Activated T-cell treated with anti-CD3 and anti-CD28 coated beads, Interleukin-2, amount 50 U/mL, for 72 hours (primary cell): Measurements from ENCODE around the gene UBQLNL. TPM values are rescaled to one million over a fixed set of nuclear protein-coding genes. Genes with fewer than 3 reads are reported as not detected.

ENCODE experiments used
- ATAC-seq, 2 donors: fragments of 150-1000 bp; cut with Tn5 transposase; replicated peaks in 1 of 2; 2 replicates each; pipeline ENCODE4 v1.10.0; 2021; ENCODE audit warnings: moderate library complexity in 2 of 2, mild to moderate bottlenecking in 1 of 2
- DNase-seq, 2 donors: peaks; one replicate each; pipeline ENCODE4 v3.0.0; 2021 to 2022; ENCODE audit warnings: mixed read lengths in 1 of 2
- H3K27ac Mint-ChIP-seq: one replicate; pipeline ENCODE4 v1.8.0; 2022; ENCODE audit warnings: mild to moderate bottlenecking, moderate library complexity, mixed read lengths
- H3K27me3 Mint-ChIP-seq: one replicate; pipeline ENCODE4 v1.8.0; 2022; ENCODE audit warnings: low read depth, mixed read lengths
- H3K36me3 Mint-ChIP-seq, 2 donors: one replicate each; pipeline ENCODE4 v1.8.0; 2022; ENCODE audit warnings: mixed read lengths in 2 of 2, mild to moderate bottlenecking in 1 of 2; ENCODE audit not compliant: insufficient read depth in 2 of 2
- H3K4me1 Mint-ChIP-seq: one replicate; pipeline ENCODE4 v1.8.0; 2022; ENCODE audit warnings: low read depth, mixed read lengths
- H3K4me3 Mint-ChIP-seq, 2 donors: one replicate each; pipeline ENCODE4 v1.8.0; 2022; ENCODE audit warnings: mild to moderate bottlenecking in 2 of 2, mixed read lengths in 2 of 2, moderate library complexity in 2 of 2
- H3K9me3 Mint-ChIP-seq, 2 donors: one replicate each; pipeline ENCODE4 v1.8.0; 2022; ENCODE audit warnings: mixed read lengths in 2 of 2
- total RNA-seq, 2 donors: library from RNA; stranded (reverse); gene quantifications; one replicate each; pipeline ENCODE4 v1.2.3, GENCODE V29; 2022

UBQLNL gene
- total RNA-seq, 2 donors from 2014 or later = 0.30 TPM; not detected in 1

- H3K27me3 Mint-ChIP-seq = peaks cover 10% of the 10 kb centered on the region
- ATAC-seq = no peak
- no peak overlapping the region for H3K4me3 Mint-ChIP-seq
- H3K36me3 Mint-ChIP-seq = no peaks in the 10 kb centered on the region
- no peak for DNase-seq
- H3K4me1 Mint-ChIP-seq = no peaks in the 10 kb centered on the region
- H3K27ac Mint-ChIP-seq = no peak overlapping the region
- H3K9me3 Mint-ChIP-seq = no peaks in the 10 kb centered on the region
These were observed 16.1 kb downstream of the UBQLNL start for GRCh38 chr11:5500393-5500801.

GRCh38 chr11:5499671-5500070, 16.8 kb downstream of the UBQLNL start:
- H3K27me3 Mint-ChIP-seq = peaks cover 13% of the 10 kb centered on the region
- no peak overlapping the region for H3K4me3 Mint-ChIP-seq
- no peaks in the 10 kb centered on the region for H3K9me3 Mint-ChIP-seq
- no peak overlapping the region for H3K27ac Mint-ChIP-seq
- ATAC-seq (no peak), DNase-seq (no peak)
- H3K36me3 Mint-ChIP-seq = no peaks in the 10 kb centered on the region
- no peaks in the 10 kb centered on the region for H3K4me1 Mint-ChIP-seq

- ATAC-seq (no peak), DNase-seq (no peak)
- H3K4me3 Mint-ChIP-seq = no peak overlapping the region
- H3K27me3 Mint-ChIP-seq = peaks cover 14% of the 10 kb centered on the region
- H3K4me1 Mint-ChIP-seq = no peaks in the 10 kb centered on the region
- H3K27ac Mint-ChIP-seq = no peak overlapping the region
- H3K36me3 Mint-ChIP-seq = no peaks in the 10 kb centered on the region
- no peaks in the 10 kb centered on the region for H3K9me3 Mint-ChIP-seq
These were observed 26.7 kb downstream of the UBQLNL start for GRCh38 chr11:5489576-5490357.

- H3K27ac Mint-ChIP-seq = no peak overlapping the region
- H3K27me3 Mint-ChIP-seq = peaks cover 14% of the 10 kb centered on the region
- no peaks in the 10 kb centered on the region for H3K4me1 Mint-ChIP-seq
- H3K36me3 Mint-ChIP-seq = no peaks in the 10 kb centered on the region
- DNase-seq (no peak), ATAC-seq (no peak)
- no peak overlapping the region for H3K4me3 Mint-ChIP-seq
- peaks cover 0 to under 1% of the 10 kb centered on the region in 2 donors for H3K9me3 Mint-ChIP-seq
These were observed 27.6 kb downstream of the UBQLNL start for GRCh38 chr11:5488798-5489399.

- Mint-ChIP-seq H3K4me1 (no peaks in the 10 kb centered on the region), H3K36me3 (no peaks in the 10 kb centered on the region), H3K9me3 (peaks cover 0 to 1% of the 10 kb centered on the region in 2 donors), H3K27me3 (peaks cover 14% of the 10 kb centered on the region), H3K4me3 (no peak within 1 kb of the TSS), H3K27ac (no peak within 1 kb of the TSS)
- no peak for DNase-seq
- ATAC-seq = no peak
These were observed 28.1 kb downstream of the UBQLNL start, which contains the start of gene OR52D1 for GRCh38 chr11:5488385-5488784. Gene OR52D1 (plus strand): TSS chr11:5488685. CDS start chr11:5488707, 22 bp downstream.

GRCh38 chr11:5486421-5486820, 30.1 kb downstream of the UBQLNL start:
- no peaks in the 10 kb centered on the region for H3K36me3 Mint-ChIP-seq
- no peaks in the 10 kb centered on the region for H3K4me1 Mint-ChIP-seq
- H3K9me3 Mint-ChIP-seq = peaks cover 0 to 1% of the 10 kb centered on the region in 2 donors
- no peak overlapping the region for H3K27ac Mint-ChIP-seq
- H3K27me3 Mint-ChIP-seq = peaks cover 13% of the 10 kb centered on the region
- H3K4me3 Mint-ChIP-seq = no peak overlapping the region
- ATAC-seq (peak; percentile 73 to 85), DNase-seq (peak; percentile 2 to 4)

- Mint-ChIP-seq H3K4me1 (no peaks in the 10 kb centered on the region), H3K36me3 (no peaks in the 10 kb centered on the region), H3K27me3 (peaks cover 9% of the 10 kb centered on the region), H3K9me3 (peaks cover 0 to 1% of the 10 kb centered on the region in 2 donors), H3K27ac (no peak overlapping the region), H3K4me3 (no peak overlapping the region)
- ATAC-seq = no peak
- no peak for DNase-seq
These were observed 30.5 kb downstream of the UBQLNL start for GRCh38 chr11:5486003-5486402.

GRCh38 chr11:5476186-5476819, 40.2 kb downstream of the UBQLNL start:
- Mint-ChIP-seq H3K4me3 (no peak overlapping the region), H3K27me3 (peaks cover 20% of the 10 kb centered on the region), H3K36me3 (no peaks in the 10 kb centered on the region), H3K9me3 (no peaks in the 10 kb centered on the region), H3K4me1 (no peaks in the 10 kb centered on the region), H3K27ac (no peak overlapping the region)
- DNase-seq (peak; percentile 26 to 33), ATAC-seq (peak in 1 of 2 donors; percentile 50)

- H3K27me3 Mint-ChIP-seq = peaks cover 23% of the 10 kb centered on the region
- H3K9me3 Mint-ChIP-seq = no peaks in the 10 kb centered on the region
- H3K4me3 Mint-ChIP-seq = no peak overlapping the region
- no peak overlapping the region for H3K27ac Mint-ChIP-seq
- H3K4me1 Mint-ChIP-seq = no peaks in the 10 kb centered on the region
- no peaks in the 10 kb centered on the region for H3K36me3 Mint-ChIP-seq
- no peak for ATAC-seq
- no peak for DNase-seq
These were observed 42.6 kb downstream of the UBQLNL start for GRCh38 chr11:5473921-5474320.

- no peak overlapping the region for H3K27ac Mint-ChIP-seq
- no peak for DNase-seq
These were observed 49.0 kb downstream of the UBQLNL start for GRCh38 chr11:5467527-5467926.

More at GRCh38 chr11:5467527-5467926, 49.0 kb downstream of the UBQLNL start:
- Mint-ChIP-seq H3K27me3 (peaks cover 11% of the 10 kb centered on the region), H3K4me1 (no peaks in the 10 kb centered on the region), H3K36me3 (no peaks in the 10 kb centered on the region), H3K9me3 (no peaks in the 10 kb centered on the region), H3K4me3 (no peak overlapping the region)
- ATAC-seq = no peak

Other genes starting within 250 kb of the UBQLNL start
- not detected for gene HBE1, start 246.8 kb downstream of the UBQLNL start, total RNA-seq
- not detected for gene OR51B4, start 214.8 kb downstream of the UBQLNL start, total RNA-seq
- gene OR51B2, start 192.4 kb downstream of the UBQLNL start, total RNA-seq = not detected
- under 1 TPM in 1 of 2 donors, not detected in 1; 0.30 TPM for gene OR51B5, start 173.2 kb downstream of the UBQLNL start, total RNA-seq
- gene OR51B6, start 165.2 kb downstream of the UBQLNL start, total RNA-seq = not detected
- gene OR51M1, start 132.9 kb downstream of the UBQLNL start, total RNA-seq = not detected
- gene OR51Q1, start 94.6 kb downstream of the UBQLNL start, total RNA-seq = not detected
- not detected for gene OR51I1, start 75.2 kb downstream of the UBQLNL start, total RNA-seq
- not detected for gene OR51I2, start 67.4 kb downstream of the UBQLNL start, total RNA-seq
- gene OR52D1, start 28.0 kb downstream of the UBQLNL start, total RNA-seq = not detected
- gene UBQLN3, start 6.7 kb downstream of the UBQLNL start, total RNA-seq = not detected
- gene OR52H1, start 31.8 kb upstream of the UBQLNL start, total RNA-seq = not detected
- gene OR52B6, start 64.2 kb upstream of the UBQLNL start, total RNA-seq = not detected
- 1 to 10 TPM in 1 of 2 donors, not detected in 1; 1.6 TPM for gene TRIM6, start 79.9 kb upstream of the UBQLNL start, total RNA-seq
- gene TRIM34, start 108.3 kb upstream of the UBQLNL start, total RNA-seq = 10 to 100 TPM in 1 of 2 donors, 1 to 10 TPM in 1; 9.0 to 10.7 TPM
- 10 to 100 TPM; 12.9 to 19.4 TPM for gene TRIM5, start 168.4 kb upstream of the UBQLNL start, total RNA-seq
- gene TRIM22, start 173.1 kb upstream of the UBQLNL start, total RNA-seq = 100 to 1,000 TPM; 159 to 180 TPM
- under 1 TPM; 0.24 to 0.56 TPM for gene OR56B1, start 219.7 kb upstream of the UBQLNL start, total RNA-seq
- 1 to 10 TPM; 1.4 to 2.4 TPM for gene OR52N4, start 237.5 kb upstream of the UBQLNL start, total RNA-seq